ENCODE measurements around the gene UNK.

UNK gene

DNA sequence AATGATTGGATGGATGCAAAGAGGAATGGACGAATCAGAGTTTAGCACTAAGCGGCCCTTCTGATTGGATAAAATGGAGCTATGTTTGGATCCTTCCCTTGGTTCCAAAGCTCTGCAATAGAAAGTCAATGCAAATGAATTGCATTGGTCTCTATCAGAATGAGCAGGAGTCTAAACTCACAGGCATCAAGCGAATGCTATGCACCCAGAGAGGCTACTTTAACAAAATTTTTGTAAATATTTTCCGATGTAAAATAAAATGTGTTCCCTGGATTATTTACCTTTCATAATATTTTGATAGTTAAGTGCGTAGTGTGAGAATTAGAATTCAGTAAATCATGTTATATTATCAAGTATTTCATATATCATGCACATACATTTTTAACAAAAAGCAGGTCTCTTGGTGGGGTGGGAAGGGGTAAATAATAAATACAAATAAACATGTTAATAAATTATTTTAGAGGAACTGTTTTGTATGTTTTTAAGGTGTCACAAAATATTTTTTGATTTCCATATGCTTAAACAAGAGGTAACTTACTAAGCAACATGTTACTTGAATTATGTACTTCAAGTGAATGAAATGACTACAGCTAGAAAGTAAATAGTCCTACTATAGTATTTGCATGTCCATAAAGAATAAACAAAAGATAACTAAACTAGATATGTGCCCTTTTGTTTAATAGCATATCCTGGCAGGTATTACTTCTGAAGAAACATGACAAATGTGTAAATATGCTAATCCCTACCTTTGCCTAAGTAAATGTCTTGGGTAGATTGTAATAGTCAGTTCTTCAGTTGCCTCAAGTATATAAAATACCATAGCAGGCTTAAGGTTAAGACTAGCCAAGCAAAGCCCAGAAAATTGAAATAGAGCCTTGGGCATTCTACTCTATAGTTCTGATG is 4.4 kb upstream of the UNK start:
- H3K27me3 Mint-ChIP-seq, result peaks cover 9% of the 10 kb centered on the region

DNA sequence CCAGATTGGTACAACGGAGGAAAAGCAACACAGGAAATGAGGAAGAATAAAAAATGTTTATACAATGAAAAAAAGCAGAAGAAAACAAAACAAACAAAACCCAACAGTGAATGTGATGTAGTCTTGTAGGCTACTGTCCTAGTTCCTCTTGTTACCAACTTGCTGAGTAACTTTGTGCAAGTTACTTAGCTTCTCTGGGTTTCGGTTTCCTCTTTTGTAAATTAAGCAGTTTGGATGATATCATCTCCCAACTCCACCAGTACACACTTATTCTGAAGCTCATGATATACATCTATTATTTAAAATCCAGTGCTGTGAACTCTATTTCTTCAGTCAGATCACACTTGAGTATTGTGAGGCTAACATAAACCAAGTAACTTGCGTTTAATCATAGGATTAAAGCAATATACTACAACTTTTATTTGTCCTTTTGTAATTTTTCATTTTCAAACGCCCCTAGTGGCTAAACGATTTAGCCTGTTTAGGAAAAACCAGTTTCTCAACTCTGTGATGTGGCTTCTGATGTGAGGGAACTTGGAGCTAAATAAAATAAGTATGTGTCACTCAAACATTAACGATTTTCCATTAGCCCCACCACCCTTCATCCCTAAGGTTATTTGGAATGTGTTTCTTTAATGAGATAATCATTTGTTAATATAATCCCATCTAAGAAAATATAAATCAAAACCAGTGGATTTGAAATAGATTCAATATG is 1.4 kb upstream of the UNK start:
- Mint-ChIP-seq H3K27me3 (peaks cover 9% of the 10 kb centered on the region), H3K27ac (peak overlapping the region; percentile 100), H3K36me3 (peaks cover 13% of the 10 kb centered on the region), H3K4me3 (peak overlapping the region; percentile 86), H3K4me1 (peaks cover 59% of the 10 kb centered on the region), H3K9me3 (no peaks in the 10 kb centered on the region)
- CTCF ChIA-PET, result interaction anchor here (0.7 to 1.7 kb wide), 12 partner anchors 8 to 371 kb away, joined by 3 to 14 read pairs (median 4); partner anchors contain the start of gene GALK1
- no peak for DNase-seq

More for the DNA sequence above, 4.4 kb upstream of the UNK start:
- Mint-ChIP-seq H3K9me3 (no peaks in the 10 kb centered on the region), H3K36me3 (peaks cover 39% of the 10 kb centered on the region), H3K4me3 (peak overlapping the region; percentile 94), H3K4me1 (peaks cover 65% of the 10 kb centered on the region), H3K27ac (peak overlapping the region; percentile 99)
- no peak for DNase-seq
- CTCF ChIA-PET, result interaction anchor here (2.0 kb wide), 1 partner anchor 50 kb away, joined by 5 read pairs; no protein-coding TSS in a partner anchor

DNA sequence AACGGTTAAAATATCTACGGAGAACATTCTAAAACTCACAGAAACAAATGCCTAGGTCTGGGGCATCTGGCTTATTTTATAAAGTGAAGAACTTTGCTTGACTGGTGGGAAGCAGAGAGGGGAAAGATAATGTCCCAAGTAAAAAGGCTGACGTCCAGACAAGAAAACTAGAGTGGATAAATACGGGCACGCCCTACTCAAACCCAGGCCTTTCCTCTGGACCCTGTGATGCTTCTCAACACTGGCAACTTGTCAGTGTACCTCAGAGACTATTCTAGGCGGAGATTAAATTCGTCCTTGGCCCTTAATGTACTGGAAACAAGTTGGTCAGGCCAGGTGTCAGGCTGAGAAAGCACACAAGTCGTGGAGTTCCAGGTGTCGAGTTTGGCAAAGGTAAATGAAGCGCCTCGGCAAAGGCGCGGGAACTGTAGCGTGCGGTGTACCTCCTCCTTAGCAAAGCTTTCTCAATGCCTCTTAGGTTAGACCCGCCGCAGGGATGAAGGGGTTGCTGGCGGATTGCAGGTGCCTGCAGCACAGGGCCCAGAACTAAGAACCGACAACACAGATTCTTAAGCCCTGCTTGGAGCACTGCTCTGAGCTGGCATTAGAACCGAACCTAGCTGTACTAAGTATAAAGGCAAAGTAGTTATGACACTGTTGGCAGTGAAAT is 668 bp upstream of the UNK start:
- H3K9me3 Mint-ChIP-seq, result no peaks in the 10 kb centered on the region
- CTCF ChIA-PET, result interaction anchor here (1.0 to 1.7 kb wide), 9 partner anchors 10 to 81 kb away, joined by 3 to 14 read pairs (median 5); partner anchors contain the start of gene GALK1
- H3K27me3 Mint-ChIP-seq, result peaks cover 4% of the 10 kb centered on the region
- DNase-seq, result peak; percentile 37
- H3K27ac Mint-ChIP-seq, result peak overlapping the region; percentile 100
- H3K4me1 Mint-ChIP-seq, result peaks cover 59% of the 10 kb centered on the region
- H3K4me3 Mint-ChIP-seq, result peak overlapping the region; percentile 86
- H3K36me3 Mint-ChIP-seq, result peaks cover 6% of the 10 kb centered on the region

DNA sequence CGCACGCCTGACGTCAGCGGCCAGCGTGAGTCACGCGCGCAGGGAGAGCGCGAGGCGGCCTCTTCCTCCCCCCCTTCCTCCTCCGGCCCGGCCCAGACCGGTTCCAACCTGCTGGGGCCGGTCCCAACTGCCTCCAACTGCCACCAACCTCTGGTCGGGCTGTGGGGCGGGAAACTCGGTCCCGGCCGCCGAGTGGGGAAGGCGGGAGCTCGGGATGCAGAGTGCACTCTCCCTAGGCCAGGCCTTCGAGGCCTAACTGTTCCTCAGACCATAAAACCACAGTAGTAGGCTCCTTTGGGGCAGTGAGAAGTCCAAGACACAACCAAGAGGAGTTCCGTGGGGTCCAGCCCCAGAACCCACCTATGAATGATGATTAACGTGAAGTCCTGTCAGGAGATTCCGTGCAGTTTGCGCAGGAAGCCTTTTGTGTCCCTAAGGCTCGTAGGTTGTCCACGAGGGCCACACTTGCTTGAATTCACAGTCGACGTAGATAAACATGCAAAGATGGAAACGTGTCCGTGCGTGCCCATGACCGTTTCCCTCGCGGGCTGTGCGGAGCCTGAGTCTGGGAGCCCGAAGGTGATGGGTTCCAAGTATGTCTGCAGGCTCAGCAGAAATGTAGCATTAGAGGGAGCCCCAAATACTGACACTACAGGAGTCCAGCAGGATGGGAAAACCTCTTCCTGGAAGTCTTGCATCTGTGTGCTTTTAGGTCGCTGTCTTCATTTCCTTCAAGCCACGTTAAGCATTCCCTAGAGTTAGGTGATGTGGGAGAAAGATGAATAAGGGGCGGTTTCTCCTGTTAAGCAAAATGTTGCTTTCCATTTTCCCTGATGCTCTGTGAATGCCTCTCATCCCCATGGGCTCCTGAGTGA is 647 bp downstream of the UNK start:
- H3K9me3 Mint-ChIP-seq, result no peaks in the 10 kb centered on the region
- DNase-seq, result peak; percentile 93
- no peaks in the 10 kb centered on the region for H3K27me3 Mint-ChIP-seq
- peaks cover 3% of the 10 kb centered on the region for H3K36me3 Mint-ChIP-seq
- H3K4me3 Mint-ChIP-seq, result peak overlapping the region; percentile 86
- H3K27ac Mint-ChIP-seq, result peak overlapping the region; percentile 100
- H3K4me1 Mint-ChIP-seq, result peaks cover 55% of the 10 kb centered on the region
- CTCF ChIA-PET, result interaction anchor here (0.6 to 2.2 kb wide), 5 partner anchors 20 to 45 kb away, joined by 3 to 12 read pairs (median 6); partner anchors contain the start of gene GALK1

DNA sequence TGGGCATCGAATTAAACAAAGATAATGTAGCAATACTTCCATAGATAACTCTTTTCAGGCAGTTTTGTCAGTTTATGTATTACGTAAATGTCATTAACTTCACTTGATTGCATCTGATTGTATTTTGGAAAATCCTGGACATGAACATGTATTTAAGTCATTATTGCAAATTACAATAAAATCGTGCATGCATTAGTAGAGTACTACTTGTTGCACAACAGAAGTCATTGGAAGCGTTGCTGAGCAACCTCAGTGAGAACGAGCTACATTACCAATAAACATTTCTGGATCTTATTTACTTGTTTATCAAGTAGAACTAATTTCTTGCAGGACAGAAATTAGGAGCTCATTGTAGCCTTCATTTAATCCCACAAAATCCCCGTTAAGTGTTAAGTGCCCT is 6.6 kb downstream of the UNK start:
- CTCF ChIA-PET, result interaction anchor here (1.0 to 1.6 kb wide), 3 partner anchors 8 to 35 kb away, joined by 3 to 7 read pairs (median 3); no protein-coding TSS in a partner anchor
- H3K27me3 Mint-ChIP-seq, result no peaks in the 10 kb centered on the region
- no peaks in the 10 kb centered on the region for H3K9me3 Mint-ChIP-seq

DNA sequence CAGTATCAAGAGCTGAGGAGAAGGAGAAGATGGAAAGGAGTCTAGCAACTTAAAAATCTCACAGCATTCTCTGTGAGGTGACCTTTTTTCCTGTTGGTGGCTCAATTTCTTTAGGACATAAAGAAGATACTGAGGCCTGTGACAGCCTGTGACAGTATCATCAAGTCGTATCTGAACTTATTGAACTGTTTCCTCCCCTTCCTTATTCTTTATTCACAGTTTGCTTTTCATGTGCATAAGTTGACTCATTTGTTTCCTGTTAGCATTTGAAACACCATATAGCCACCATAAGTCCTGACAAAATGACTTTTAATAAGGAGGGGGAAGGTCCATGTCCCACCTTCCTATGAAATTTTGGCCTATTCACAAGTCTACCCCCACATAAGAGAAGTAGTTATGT is 8.9 kb downstream of the UNK start:
- Mint-ChIP-seq H3K36me3 (peaks cover 20% of the 10 kb centered on the region), H3K4me3 (no peak overlapping the region), H3K9me3 (no peaks in the 10 kb centered on the region), H3K27me3 (no peaks in the 10 kb centered on the region), H3K27ac (no peak overlapping the region), H3K4me1 (peaks cover 18% of the 10 kb centered on the region)
- CTCF ChIA-PET, result no interaction called here
- DNase-seq, result no peak

More for the DNA sequence above, 6.6 kb downstream of the UNK start:
- DNase-seq, result no peak
- peaks cover 20% of the 10 kb centered on the region for H3K36me3 Mint-ChIP-seq
- no peak overlapping the region for H3K4me3 Mint-ChIP-seq
- H3K4me1 Mint-ChIP-seq, result peaks cover 30% of the 10 kb centered on the region
- no peak overlapping the region for H3K27ac Mint-ChIP-seq

DNA sequence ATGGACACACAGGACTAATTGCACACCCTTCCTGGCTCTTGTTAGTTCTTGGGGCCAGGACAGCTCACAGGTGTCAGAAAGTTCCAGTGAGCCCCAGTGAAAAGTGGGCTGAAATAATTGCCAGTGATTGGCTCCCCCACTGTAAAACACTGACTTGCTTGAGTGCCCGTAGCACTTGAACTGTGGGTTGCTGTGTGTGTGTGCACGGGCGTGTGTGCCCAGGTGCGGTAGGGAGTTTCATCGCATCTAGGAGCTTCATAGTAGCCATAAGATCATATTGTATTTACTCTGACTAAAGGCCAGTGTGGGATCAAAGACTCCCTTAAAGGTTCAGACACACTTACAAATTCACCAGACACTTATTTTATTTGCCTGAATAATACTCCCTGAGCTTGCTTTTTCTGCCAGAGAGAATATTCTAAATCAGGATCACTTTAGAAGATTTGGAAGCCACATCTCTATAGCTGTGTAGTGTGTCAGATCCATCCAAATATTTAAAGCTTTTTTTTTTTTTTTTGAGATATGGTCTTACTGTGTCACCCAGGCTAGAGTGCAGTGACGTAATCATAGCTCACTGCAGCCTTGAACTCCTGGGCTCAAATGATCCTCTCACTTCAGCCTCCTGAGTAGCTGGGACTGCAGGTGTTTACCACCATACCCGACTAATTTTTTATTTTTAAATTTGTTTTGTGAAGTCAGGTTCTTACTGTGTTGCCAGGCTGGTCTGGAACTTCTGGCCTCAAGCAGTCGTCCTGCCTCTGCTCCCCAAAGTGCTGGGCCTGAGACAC is 11.4 kb downstream of the UNK start:
- Mint-ChIP-seq H3K27me3 (no peaks in the 10 kb centered on the region), H3K4me3 (no peak overlapping the region), H3K27ac (no peak overlapping the region), H3K4me1 (peaks cover 14% of the 10 kb centered on the region), H3K36me3 (peaks cover 27% of the 10 kb centered on the region), H3K9me3 (no peaks in the 10 kb centered on the region)
- CTCF ChIA-PET, result interaction anchor here (1.3 to 3.3 kb wide), 3 partner anchors 10 to 47 kb away, joined by 3 to 9 read pairs (median 8); partner anchors contain the start of gene GALK1
- DNase-seq, result no peak

DNA sequence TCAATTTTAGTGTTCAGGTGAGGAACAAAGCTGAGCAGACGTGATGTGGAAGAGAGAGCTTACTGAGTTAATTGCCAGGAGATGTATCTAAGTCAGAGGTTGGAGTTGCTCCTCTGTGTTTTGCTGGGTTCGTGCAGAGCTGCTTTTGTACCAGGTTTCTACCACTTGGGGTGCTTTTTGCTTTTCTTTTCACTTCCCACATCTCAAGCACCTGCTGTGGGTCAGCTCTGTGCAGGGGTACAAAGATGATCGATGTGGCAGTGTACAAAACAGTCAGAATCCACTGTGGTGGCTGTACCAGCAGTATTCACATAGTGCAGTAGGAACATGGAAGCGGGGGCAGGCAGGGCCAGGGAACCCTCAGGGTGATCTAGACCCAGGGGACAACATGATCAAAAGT is 14.8 kb downstream of the UNK start:
- Mint-ChIP-seq H3K27ac (no peak overlapping the region), H3K36me3 (peaks cover 14% of the 10 kb centered on the region)
- CTCF ChIA-PET, result interaction anchor here (0.6 to 2.8 kb wide), 3 partner anchors 9 to 28 kb away, joined by 3 to 11 read pairs (median 7); no protein-coding TSS in a partner anchor

DNA sequence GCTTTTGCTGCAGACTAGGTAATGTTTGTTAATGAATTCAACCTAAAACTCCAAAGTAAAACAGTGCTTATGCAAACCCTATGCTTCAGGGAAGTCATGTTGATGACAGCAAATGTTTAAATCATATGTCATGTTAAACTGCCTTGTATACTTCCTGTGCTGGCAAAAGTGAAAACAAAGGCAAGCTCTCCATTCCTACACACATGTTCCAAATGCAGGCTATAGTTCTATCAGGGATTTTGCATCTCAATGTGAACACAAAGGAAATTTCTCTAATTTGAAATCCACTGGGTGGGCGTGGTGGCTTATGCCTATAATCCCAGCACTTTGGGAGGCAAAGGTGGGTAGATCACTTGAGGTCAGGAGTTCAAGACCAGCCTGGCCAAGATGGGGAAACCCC is 19.3 kb downstream of the UNK start:
- Mint-ChIP-seq H3K27ac (peak overlapping the region; percentile 60), H3K27me3 (no peaks in the 10 kb centered on the region), H3K4me3 (no peak overlapping the region), H3K9me3 (no peaks in the 10 kb centered on the region), H3K4me1 (peaks cover 10% of the 10 kb centered on the region), H3K36me3 (peaks cover 8% of the 10 kb centered on the region)
- CTCF ChIA-PET, result interaction anchor here (0.7 to 1.2 kb wide), 5 partner anchors 10 to 170 kb away, joined by 3 read pairs; no protein-coding TSS in a partner anchor
- no peak for DNase-seq

More for the DNA sequence above, 14.8 kb downstream of the UNK start:
- H3K4me1 Mint-ChIP-seq, result peaks cover 10% of the 10 kb centered on the region
- H3K9me3 Mint-ChIP-seq, result no peaks in the 10 kb centered on the region
- H3K4me3 Mint-ChIP-seq, result no peak overlapping the region
- no peak for DNase-seq
- H3K27me3 Mint-ChIP-seq, result no peaks in the 10 kb centered on the region

DNA sequence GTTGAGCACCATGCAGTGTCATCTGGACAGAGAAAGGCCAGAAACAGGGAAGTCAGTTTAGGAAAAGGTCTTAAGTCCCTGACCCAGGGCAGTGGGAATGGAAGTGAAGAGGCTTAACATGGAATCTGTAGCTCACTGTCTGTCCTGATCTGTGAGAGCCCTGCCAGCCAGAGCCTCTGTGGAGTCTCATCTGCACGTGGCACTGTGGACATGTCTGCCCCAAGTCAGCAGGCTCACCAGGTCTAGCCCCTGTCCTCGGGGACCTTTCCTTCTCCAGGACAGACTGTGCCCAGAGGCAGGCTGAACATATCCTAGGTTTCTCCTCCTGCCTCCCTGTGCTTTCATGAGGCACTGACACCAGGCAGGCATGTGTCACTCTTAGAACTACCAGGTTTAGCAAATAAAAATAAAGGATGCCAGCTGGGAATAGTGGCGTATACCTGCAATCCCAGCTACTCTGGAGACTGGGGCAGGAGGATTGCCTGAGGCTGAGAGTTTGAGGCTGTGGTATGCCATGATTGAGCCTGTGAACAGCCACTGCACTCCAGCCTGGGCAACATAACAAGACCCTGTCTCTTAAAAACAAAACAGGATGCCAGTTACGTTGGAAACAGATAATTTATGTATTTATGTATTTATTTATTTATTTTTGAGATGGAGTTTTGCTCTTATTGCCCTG is 22.4 kb downstream of the UNK start:
- H3K27ac Mint-ChIP-seq, result no peak overlapping the region
- H3K4me1 Mint-ChIP-seq, result peaks cover 10% of the 10 kb centered on the region
- no peaks in the 10 kb centered on the region for H3K9me3 Mint-ChIP-seq
- CTCF ChIA-PET, result interaction anchor here (1.5 kb wide), 1 partner anchor 70 kb away, joined by 5 read pairs; no protein-coding TSS in a partner anchor
- peaks cover 1% of the 10 kb centered on the region for H3K36me3 Mint-ChIP-seq
- H3K27me3 Mint-ChIP-seq, result no peaks in the 10 kb centered on the region
- DNase-seq, result no peak
- H3K4me3 Mint-ChIP-seq, result no peak overlapping the region

DNA sequence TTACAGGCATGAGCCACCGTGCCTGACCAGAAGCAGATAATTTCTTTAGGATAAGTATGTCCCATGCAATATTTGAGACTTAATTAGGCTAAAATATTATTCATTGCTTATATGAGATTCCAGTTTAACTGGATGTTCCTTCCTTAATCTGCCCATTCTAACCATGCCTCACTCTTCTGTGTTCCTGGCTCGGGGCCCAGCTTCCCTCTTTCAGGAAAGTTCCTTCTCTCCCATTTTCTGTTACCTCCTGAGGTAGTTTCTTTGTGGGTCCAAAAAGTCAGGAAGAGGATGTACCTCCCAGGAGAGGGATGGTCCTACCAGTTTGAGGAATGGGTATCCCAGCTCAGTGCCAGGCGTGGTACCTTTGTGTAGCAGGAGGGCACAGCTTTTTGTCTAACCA is 23.3 kb downstream of the UNK start:
- H3K9me3 Mint-ChIP-seq, result no peaks in the 10 kb centered on the region

DNA sequence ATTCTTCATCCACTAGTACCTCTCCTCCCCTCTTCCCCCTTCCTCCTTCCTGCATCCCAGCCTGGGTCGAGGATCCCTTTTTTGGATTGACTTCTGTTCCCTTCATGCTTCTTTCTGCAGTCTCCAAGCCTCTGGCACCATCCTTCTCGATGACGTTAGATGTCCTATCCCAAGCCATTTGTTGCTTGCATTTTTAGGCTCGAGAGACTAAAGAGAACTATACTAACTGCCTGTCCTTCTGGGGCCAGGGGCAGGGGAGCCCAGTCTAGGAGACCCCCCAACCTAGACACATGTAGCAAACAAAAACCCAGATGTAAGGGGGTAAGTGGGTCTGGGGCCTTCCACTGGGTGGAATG is 23.9 kb downstream of the UNK start:
- H3K36me3 Mint-ChIP-seq, result peaks cover 8% of the 10 kb centered on the region
- H3K27ac Mint-ChIP-seq, result no peak overlapping the region
- H3K4me3 Mint-ChIP-seq, result no peak overlapping the region
- no peaks in the 10 kb centered on the region for H3K27me3 Mint-ChIP-seq
- no peaks in the 10 kb centered on the region for H3K9me3 Mint-ChIP-seq
- DNase-seq, result no peak
- peaks cover 6% of the 10 kb centered on the region for H3K4me1 Mint-ChIP-seq
- CTCF ChIA-PET, result interaction anchor here (1.0 to 1.5 kb wide), 4 partner anchors 9 to 69 kb away, joined by 5 to 7 read pairs (median 5); no protein-coding TSS in a partner anchor

More for the DNA sequence above, 23.3 kb downstream of the UNK start:
- CTCF ChIA-PET, result interaction anchor here (1.0 to 1.5 kb wide), 4 partner anchors 8 to 69 kb away, joined by 5 to 7 read pairs (median 5); no protein-coding TSS in a partner anchor
- Mint-ChIP-seq H3K27me3 (no peaks in the 10 kb centered on the region), H3K36me3 (peaks cover 7% of the 10 kb centered on the region), H3K4me1 (peaks cover 10% of the 10 kb centered on the region), H3K4me3 (no peak overlapping the region), H3K27ac (peak overlapping the region; percentile 63)
- no peak for DNase-seq
